Measurements from ENCODE around the gene ZNF641. TPM values are rescaled to one million over a fixed set of nuclear protein-coding genes. Genes with fewer than 3 reads are reported as not detected.

ZNF641 gene
- total and polyA plus RNA-seq, 2 of the 13 experiments (the other 11 are each of a cell fraction or from before 2014, with no cell fraction given), result 4.4 to 6.6 TPM

DNA sequence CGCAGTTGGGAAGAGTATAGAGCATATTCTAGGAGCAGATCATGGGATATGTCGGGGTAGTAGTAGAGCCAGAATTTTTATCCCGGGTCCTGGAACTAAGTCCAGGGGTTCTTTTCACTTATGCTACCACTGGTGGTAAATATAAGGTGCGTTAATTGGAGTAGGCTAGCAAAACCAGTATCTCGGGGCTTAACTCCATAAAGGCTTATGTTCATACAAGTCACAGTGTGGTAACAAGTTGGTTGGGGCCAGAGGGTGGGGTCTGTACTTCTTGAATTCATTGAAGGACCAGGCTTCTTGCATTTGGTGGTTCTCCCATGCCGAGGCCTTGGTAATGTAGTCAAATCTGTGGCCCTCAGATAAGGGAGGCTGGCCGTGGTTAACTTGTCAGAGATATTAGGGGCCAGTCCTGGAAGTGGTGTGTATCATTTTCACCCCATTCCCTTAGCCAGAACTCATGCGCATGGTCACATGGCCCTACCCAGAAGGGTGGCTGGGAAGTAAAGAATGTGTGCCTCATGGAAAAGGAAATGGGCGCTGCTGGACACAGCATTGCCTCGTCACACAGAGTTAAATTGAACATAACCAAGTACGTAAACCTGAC is 1.5 kb upstream of the ZNF641 start:
- no peak for TF ChIP-seq REPIN1 (CRISPR knock-in tag; IDR thresholded peaks at IDR 0.05; ENCODE audit: borderline replicate concordance, low read depth)
- no peak for TF ChIP-seq IRF2 (CRISPR knock-in tag; IDR thresholded peaks at IDR 0.05)
- TF ChIP-seq MATR3 (CRISPR knock-in tag; IDR thresholded peaks at IDR 0.05), result no peak
- no peak for TF ChIP-seq ZNF260 (CRISPR knock-in tag; IDR thresholded peaks at IDR 0.05; ENCODE audit: borderline replicate concordance, low read depth)
- no peak for TF ChIP-seq ZSCAN20 (CRISPR knock-in tag; IDR thresholded peaks at IDR 0.05; ENCODE audit: borderline replicate concordance)
- TF ChIP-seq CEBPB (IDR thresholded peaks at IDR 0.05; ENCODE audit: borderline replicate concordance, low read depth, low read length), result no peak
- TF ChIP-seq, protein P1, sequence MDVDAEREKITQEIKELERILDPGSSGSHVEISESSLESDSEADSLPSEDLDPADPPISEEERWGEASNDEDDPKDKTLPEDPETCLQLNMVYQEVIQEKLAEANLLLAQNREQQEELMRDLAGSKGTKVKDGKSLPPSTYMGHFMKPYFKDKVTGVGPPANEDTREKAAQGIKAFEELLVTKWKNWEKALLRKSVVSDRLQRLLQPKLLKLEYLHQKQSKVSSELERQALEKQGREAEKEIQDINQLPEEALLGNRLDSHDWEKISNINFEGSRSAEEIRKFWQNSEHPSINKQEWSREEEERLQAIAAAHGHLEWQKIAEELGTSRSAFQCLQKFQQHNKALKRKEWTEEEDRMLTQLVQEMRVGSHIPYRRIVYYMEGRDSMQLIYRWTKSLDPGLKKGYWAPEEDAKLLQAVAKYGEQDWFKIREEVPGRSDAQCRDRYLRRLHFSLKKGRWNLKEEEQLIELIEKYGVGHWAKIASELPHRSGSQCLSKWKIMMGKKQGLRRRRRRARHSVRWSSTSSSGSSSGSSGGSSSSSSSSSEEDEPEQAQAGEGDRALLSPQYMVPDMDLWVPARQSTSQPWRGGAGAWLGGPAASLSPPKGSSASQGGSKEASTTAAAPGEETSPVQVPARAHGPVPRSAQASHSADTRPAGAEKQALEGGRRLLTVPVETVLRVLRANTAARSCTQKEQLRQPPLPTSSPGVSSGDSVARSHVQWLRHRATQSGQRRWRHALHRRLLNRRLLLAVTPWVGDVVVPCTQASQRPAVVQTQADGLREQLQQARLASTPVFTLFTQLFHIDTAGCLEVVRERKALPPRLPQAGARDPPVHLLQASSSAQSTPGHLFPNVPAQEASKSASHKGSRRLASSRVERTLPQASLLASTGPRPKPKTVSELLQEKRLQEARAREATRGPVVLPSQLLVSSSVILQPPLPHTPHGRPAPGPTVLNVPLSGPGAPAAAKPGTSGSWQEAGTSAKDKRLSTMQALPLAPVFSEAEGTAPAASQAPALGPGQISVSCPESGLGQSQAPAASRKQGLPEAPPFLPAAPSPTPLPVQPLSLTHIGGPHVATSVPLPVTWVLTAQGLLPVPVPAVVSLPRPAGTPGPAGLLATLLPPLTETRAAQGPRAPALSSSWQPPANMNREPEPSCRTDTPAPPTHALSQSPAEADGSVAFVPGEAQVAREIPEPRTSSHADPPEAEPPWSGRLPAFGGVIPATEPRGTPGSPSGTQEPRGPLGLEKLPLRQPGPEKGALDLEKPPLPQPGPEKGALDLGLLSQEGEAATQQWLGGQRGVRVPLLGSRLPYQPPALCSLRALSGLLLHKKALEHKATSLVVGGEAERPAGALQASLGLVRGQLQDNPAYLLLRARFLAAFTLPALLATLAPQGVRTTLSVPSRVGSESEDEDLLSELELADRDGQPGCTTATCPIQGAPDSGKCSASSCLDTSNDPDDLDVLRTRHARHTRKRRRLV (CRISPR knock-in tag; IDR thresholded peaks at IDR 0.05), result no peak
- no peak for TF ChIP-seq RAD51 (IDR thresholded peaks at IDR 0.05; ENCODE audit: borderline replicate concordance)
- no peak for TF ChIP-seq ZBTB43 (CRISPR knock-in tag; conservative IDR thresholded peaks at IDR 0.05)
- no peak for TF ChIP-seq IRX3 (CRISPR knock-in tag; IDR thresholded peaks at IDR 0.05; ENCODE audit: borderline replicate concordance, low read depth)
- no peak for TF ChIP-seq MLXIP (CRISPR knock-in tag; IDR thresholded peaks at IDR 0.05; ENCODE audit: borderline replicate concordance)
- Histone ChIP-seq H4K20me1 (ENCODE audit: insufficient read depth, low read length) (no peaks in the 10 kb centered on the region), H3K36me3 (replicated peaks in 1 of 2; ENCODE audit: control insufficient read depth in 1 of 2, insufficient read depth in 2 of 2, low read length in 2 of 2) (0 out of 5 replicates have a peak, but pooled peaks cover 0 to 6% of the 10 kb centered on the region in 2 experiments), H3K27ac (ENCODE audit: extremely low read length, insufficient read depth, low read length) (no peak overlapping the region), H3K4me1 (ENCODE audit: insufficient read depth, low read length) (peaks cover 35% of the 10 kb centered on the region), H3K4me2 (ENCODE audit: low read depth, low read length) (peak overlapping the region; percentile 93; the same call in 1 of the 2 replicates), H3K79me2 (ENCODE audit: insufficient read depth, low read length) (no peaks in the 10 kb centered on the region), H3K9me3 (ENCODE audit: low read length) (no peaks in the 10 kb centered on the region), H3K9ac (ENCODE audit: insufficient read depth, low read depth, low read length) (no peak overlapping the region), H3K4me3 (replicated peaks in 1 of 3; ENCODE audit: insufficient read depth in 1 of 3, low read depth in 2 of 3, low read length in 3 of 3) (no peak overlapping the region), H2AFZ (ENCODE audit: low read length) (no peak overlapping the region), H3K27me3 (ENCODE audit: control insufficient read depth in 1 of 2, insufficient read depth in 2 of 2, low read length in 2 of 2) (no peaks in the 10 kb centered on the region; a peak in 1 of 5 replicates)
- ChIA-PET POLR2A (no interaction called here), CTCF (ENCODE audit: low intra/inter-chr PET ratio, low total read pairs) (no interaction called here)
- no TSS peak for BruUV-seq (replicated peaks)
- intact Hi-C loops (cut with micrococcal nuclease; ENCODE audit: unreplicated experiment) (no loop called here), in situ Hi-C loops (cut with HindIII; ENCODE audit: extremely low pct_ligation_motif_present, low pct_unique_long_range_greater_than_20kb) (no loop called here)
- no peak for DNase-seq (ENCODE audit: low spot score)
- FAIRE-seq, result no peak
- WGBS (ENCODE audit: low lambda C conversion rate), result 92% methylated on average over 11 of the region's 11 CpGs
- ATAC-seq, result no peak

Data from HepG2 (cell line).